HEK293 (cell line): Measurements from ENCODE around the gene IMP3.

Experiments
- CTCF ChIA-PET: fragments of 350-600 bp; formaldehyde crosslinking; extraction: SDS; loops from one replicate; lab custom pipeline; 2021; ENCODE audit warnings: antibody characterized with exemption; lab: Yijun Ruan, JAX
- POLR2A ChIA-PET: fragments of 300-600 bp; formaldehyde crosslinking; extraction: SDS; loops from one replicate; lab custom pipeline; 2020; ENCODE audit warnings: antibody characterized with exemption, inconsistent platforms; lab: Yijun Ruan, JAX
- H3K27ac ChIP-seq: fragments of 200-500 bp; sonication (Bioruptor generic); 2 replicates; pipeline ENCODE4 v1.5.1; 2014; ENCODE audit warnings: low read depth, low read length, control low read depth, inconsistent platforms; ENCODE audit errors: extremely low read depth
- H3K36me3 ChIP-seq, 2 experiments: fragments of 200-500 bp in 1 of 2; sonication (Bioruptor generic) in 1 of 2; 1 replicate in 1 of 2; 2 replicates in 1 of 2; pipeline ENCODE4 v1.5.1; 2014 to 2017; ENCODE audit warnings: inconsistent platforms in 2 of 2, low read length in 2 of 2; ENCODE audit not compliant: control insufficient read depth in 2 of 2, insufficient read depth in 1 of 2
- H3K4me1 ChIP-seq: fragments of 200-500 bp; sonication (Bioruptor generic); 2 replicates; pipeline ENCODE4 v1.5.1; 2014; ENCODE audit warnings: mild to moderate bottlenecking, low read length, inconsistent platforms; ENCODE audit not compliant: control insufficient read depth, insufficient read depth
- H3K4me3 ChIP-seq: 2 replicates; pipeline ENCODE4 v1.5.1; 2011; ENCODE audit warnings: low read depth, mild to moderate bottlenecking, control low read depth, low read length, moderate library complexity
- H3K9me3 ChIP-seq: fragments of 200-500 bp; sonication (Bioruptor generic); 2 replicates; pipeline ENCODE4 v1.5.1; 2014; ENCODE audit warnings: low read depth, low read length, inconsistent platforms; ENCODE audit not compliant: control insufficient read depth, insufficient read depth
- HOXD13 ChIP-seq: sonication (generic); formaldehyde crosslinking; IDR thresholded peaks from 2 replicates; pipeline ENCODE4 v1.8.0; 2022; ENCODE audit warnings: missing genetic modification reagents, borderline replicate concordance
- INSM2 ChIP-seq: fragments of 450-650 bp; formaldehyde crosslinking; IDR thresholded peaks from 2 replicates; pipeline ENCODE4 v1.5.1; 2016; ENCODE audit warnings: missing biosample characterization, missing genetic modification characterization
- KLF1 ChIP-seq: fragments of 450-650 bp; formaldehyde crosslinking; IDR thresholded peaks from 2 replicates; pipeline ENCODE4 v1.5.1; 2016; ENCODE audit warnings: missing biosample characterization, missing genetic modification characterization
- KLF17 ChIP-seq: fragments of 450-650 bp; formaldehyde crosslinking; IDR thresholded peaks from 2 replicates; pipeline ENCODE4 v1.5.1; 2016; ENCODE audit warnings: missing biosample characterization, missing genetic modification characterization
- KLF8 ChIP-seq: fragments of 450-650 bp; formaldehyde crosslinking; IDR thresholded peaks from 2 replicates; pipeline ENCODE4 v1.5.1; 2016; ENCODE audit warnings: missing biosample characterization, missing genetic modification characterization
- OSR2 ChIP-seq: fragments of 450-650 bp; formaldehyde crosslinking; IDR thresholded peaks from 2 replicates; pipeline ENCODE4 v1.5.1; 2016; ENCODE audit warnings: missing biosample characterization, missing genetic modification characterization
- PATZ1 ChIP-seq: fragments of 450-650 bp; formaldehyde crosslinking; IDR thresholded peaks from 2 replicates; pipeline ENCODE4 v1.5.1; 2016; ENCODE audit warnings: missing biosample characterization, missing genetic modification characterization
- RBAK ChIP-seq: fragments of 450-650 bp; formaldehyde crosslinking; IDR thresholded peaks from 2 replicates; pipeline ENCODE4 v1.5.1; 2016; ENCODE audit warnings: missing biosample characterization, missing genetic modification characterization
- SP2 ChIP-seq: fragments of 450-650 bp; formaldehyde crosslinking; IDR thresholded peaks from 2 replicates; pipeline ENCODE4 v1.5.1; 2016; ENCODE audit warnings: missing biosample characterization, missing genetic modification characterization
- YY2 ChIP-seq: fragments of 450-650 bp; formaldehyde crosslinking; IDR thresholded peaks from 2 replicates; pipeline ENCODE4 v1.5.1; 2016; ENCODE audit warnings: missing biosample characterization, missing genetic modification characterization
- ZBTB10 ChIP-seq: fragments of 450-650 bp; formaldehyde crosslinking; IDR thresholded peaks from 2 replicates; pipeline ENCODE4 v1.5.1; 2016; ENCODE audit warnings: missing biosample characterization, missing genetic modification characterization
- ZBTB48 ChIP-seq: fragments of 450-650 bp; formaldehyde crosslinking; IDR thresholded peaks from 2 replicates; pipeline ENCODE4 v1.5.1; 2016; ENCODE audit warnings: missing biosample characterization, missing genetic modification characterization
- ZNF157 ChIP-seq: fragments of 450-650 bp; formaldehyde crosslinking; IDR thresholded peaks from 2 replicates; pipeline ENCODE4 v1.5.1; 2016; ENCODE audit warnings: missing biosample characterization, missing genetic modification characterization
- ZNF19 ChIP-seq: fragments of 450-650 bp; formaldehyde crosslinking; IDR thresholded peaks from 2 replicates; pipeline ENCODE4; 2016; ENCODE audit warnings: missing biosample characterization, missing genetic modification characterization, low read depth
- ZNF214 ChIP-seq: fragments of 450-650 bp; formaldehyde crosslinking; IDR thresholded peaks from 2 replicates; pipeline ENCODE4 v1.5.1; 2017; ENCODE audit warnings: missing biosample characterization, mild to moderate bottlenecking, missing genetic modification characterization, borderline replicate concordance
- ZNF23 ChIP-seq: fragments of 450-650 bp; formaldehyde crosslinking; IDR thresholded peaks from 2 replicates; pipeline ENCODE4 v1.5.1; 2016; ENCODE audit warnings: missing biosample characterization, missing genetic modification characterization, borderline replicate concordance
- ZNF362 ChIP-seq: fragments of 450-650 bp; formaldehyde crosslinking; IDR thresholded peaks from 2 replicates; pipeline ENCODE4 v1.5.1; 2016; ENCODE audit warnings: missing biosample characterization, missing genetic modification characterization
- ZNF404 ChIP-seq: fragments of 450-650 bp; formaldehyde crosslinking; IDR thresholded peaks from 2 replicates; pipeline ENCODE4 v1.5.1; 2017; ENCODE audit warnings: missing biosample characterization, missing genetic modification characterization
- ZNF426 ChIP-seq: fragments of 450-650 bp; formaldehyde crosslinking; IDR thresholded peaks from 2 replicates; pipeline ENCODE4 v1.5.1; 2017; ENCODE audit warnings: missing biosample characterization, missing genetic modification characterization, mild to moderate bottlenecking, inconsistent platforms, moderate library complexity
- ZNF596 ChIP-seq: fragments of 450-650 bp; IDR thresholded peaks from 2 replicates; pipeline ENCODE4 v1.5.0; 2018; ENCODE audit warnings: missing biosample characterization, mild to moderate bottlenecking, missing genetic modification characterization, moderate library complexity
- ZNF621 ChIP-seq: fragments of 450-650 bp; formaldehyde crosslinking; IDR thresholded peaks from 2 replicates; pipeline ENCODE4 v1.5.1; 2017; ENCODE audit warnings: missing biosample characterization, missing genetic modification characterization
- ZSCAN18 ChIP-seq: fragments of 450-650 bp; formaldehyde crosslinking; IDR thresholded peaks from 2 replicates; pipeline ENCODE4 v1.5.1; 2016; ENCODE audit warnings: missing biosample characterization, missing genetic modification characterization
- ZSCAN23 ChIP-seq: fragments of 450-650 bp; formaldehyde crosslinking; IDR thresholded peaks from 2 replicates; pipeline ENCODE4 v1.5.1; 2016; ENCODE audit warnings: missing biosample characterization, missing genetic modification characterization
- ZXDB ChIP-seq: fragments of 450-650 bp; formaldehyde crosslinking; IDR thresholded peaks from 2 replicates; pipeline ENCODE4 v1.5.1; 2016; ENCODE audit warnings: missing biosample characterization, missing genetic modification characterization

IMP3 gene

GRCh38 chr15:75655931-75656330, 15.9 kb upstream of the IMP3 start:
- CTCF ChIA-PET: interaction anchor here (0.7 kb wide), 1 partner anchor 296 kb away, joined by 3 read pairs; no protein-coding TSS in a partner anchor
- Histone ChIP-seq H3K36me3 (peaks cover 0 to 9% of the 10 kb centered on the region in 2 experiments; a peak in 1 of 3 replicates), H3K27ac (no peak overlapping the region), H3K9me3 (no peaks in the 10 kb centered on the region), H3K4me3 (no peak overlapping the region), H3K4me1 (no peaks in the 10 kb centered on the region)
- TF ChIP-seq SP2 (tag by site-specific recombination) (no peak), OSR2 (tag by site-specific recombination) (no peak), KLF1 (tag by site-specific recombination) (no peak), ZNF426 (tag by site-specific recombination) (no peak), KLF8 (no peak), ZBTB48 (tag by site-specific recombination) (no peak), ZNF23 (tag by site-specific recombination) (no peak), ZSCAN23 (no peak), ZNF404 (tag by site-specific recombination) (no peak), ZNF157 (tag by site-specific recombination) (no peak), YY2 (tag by site-specific recombination) (no peak), KLF17 (no peak), ZBTB10 (tag by site-specific recombination) (no peak), ZNF621 (tag by site-specific recombination) (no peak), ZNF362 (tag by site-specific recombination) (no peak), PATZ1 (tag by site-specific recombination) (no peak), RBAK (no peak)
- POLR2A ChIA-PET: no interaction called here

GRCh38 chr15:75654201-75654907, 14.3 kb upstream of the IMP3 start:
- H3K4me1 ChIP-seq: no peaks in the 10 kb centered on the region
- TF ChIP-seq ZNF596 (tag by site-specific recombination): no peak
- TF ChIP-seq HOXD13 (CRISPR knock-in tag): no peak
- TF ChIP-seq ZNF19 (tag by site-specific recombination): no peak
- TF ChIP-seq ZXDB (tag by site-specific recombination): no peak
- TF ChIP-seq INSM2 (tag by site-specific recombination): no peak
- TF ChIP-seq ZNF214 (tag by site-specific recombination): no peak
- TF ChIP-seq ZSCAN18: no peak

More at GRCh38 chr15:75654201-75654907, 14.3 kb upstream of the IMP3 start:
- ChIA-PET POLR2A (interaction anchor here (0.6 to 2.2 kb wide), 2 partner anchors 14 to 16 kb away, joined by 3 to 7 read pairs; partner anchors contain the start of gene IMP3), CTCF (interaction anchor here (0.6 to 0.8 kb wide), 3 partner anchors 16 to 206 kb away, joined by 3 to 6 read pairs (median 4); no protein-coding TSS in a partner anchor)
- Histone ChIP-seq H3K36me3 (peaks cover 0 to 14% of the 10 kb centered on the region in 2 experiments; a peak in 1 of 3 replicates), H3K9me3 (no peaks in the 10 kb centered on the region), H3K27ac (no peak overlapping the region), H3K4me3 (no peak overlapping the region)
